Measurements from ENCODE around the gene ITPRIPL1.

DNA sequence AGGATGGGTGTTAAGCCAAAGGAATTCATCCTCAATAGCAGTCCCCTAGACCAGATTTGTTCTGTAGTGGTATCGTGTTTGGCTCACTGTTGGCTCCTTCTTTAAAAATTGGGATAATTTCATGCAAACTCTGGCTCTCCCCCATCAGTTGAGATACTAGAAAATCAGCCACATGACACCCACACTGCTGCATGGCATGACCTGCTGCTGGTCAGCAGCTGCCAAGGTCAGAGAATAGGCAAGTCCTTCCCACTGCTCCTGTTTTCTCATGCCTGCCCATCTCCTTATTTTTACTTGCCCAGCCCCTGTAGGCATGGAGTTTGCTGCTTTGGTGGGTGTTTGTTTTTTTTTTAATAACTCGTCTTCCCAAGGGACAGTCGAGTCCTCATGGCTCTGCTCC is 18.7 kb upstream of the ITPRIPL1 start:
- TF ChIP-seq, protein P1, sequence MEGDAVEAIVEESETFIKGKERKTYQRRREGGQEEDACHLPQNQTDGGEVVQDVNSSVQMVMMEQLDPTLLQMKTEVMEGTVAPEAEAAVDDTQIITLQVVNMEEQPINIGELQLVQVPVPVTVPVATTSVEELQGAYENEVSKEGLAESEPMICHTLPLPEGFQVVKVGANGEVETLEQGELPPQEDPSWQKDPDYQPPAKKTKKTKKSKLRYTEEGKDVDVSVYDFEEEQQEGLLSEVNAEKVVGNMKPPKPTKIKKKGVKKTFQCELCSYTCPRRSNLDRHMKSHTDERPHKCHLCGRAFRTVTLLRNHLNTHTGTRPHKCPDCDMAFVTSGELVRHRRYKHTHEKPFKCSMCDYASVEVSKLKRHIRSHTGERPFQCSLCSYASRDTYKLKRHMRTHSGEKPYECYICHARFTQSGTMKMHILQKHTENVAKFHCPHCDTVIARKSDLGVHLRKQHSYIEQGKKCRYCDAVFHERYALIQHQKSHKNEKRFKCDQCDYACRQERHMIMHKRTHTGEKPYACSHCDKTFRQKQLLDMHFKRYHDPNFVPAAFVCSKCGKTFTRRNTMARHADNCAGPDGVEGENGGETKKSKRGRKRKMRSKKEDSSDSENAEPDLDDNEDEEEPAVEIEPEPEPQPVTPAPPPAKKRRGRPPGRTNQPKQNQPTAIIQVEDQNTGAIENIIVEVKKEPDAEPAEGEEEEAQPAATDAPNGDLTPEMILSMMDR (conservative IDR thresholded peaks at IDR 0.05; ENCODE audit: low read length), result no peak
- TF ChIP-seq EZH2phosphoT487 (IDR thresholded peaks at IDR 0.05; ENCODE audit: borderline replicate concordance, low read depth, low read length), result no peak
